Stomach (tissue), 9 donors: ENCODE results near the gene ATG10. TPM values are rescaled to one million over a fixed set of nuclear protein-coding genes. Genes with fewer than 3 reads are reported as not detected.

Experiments
- DNase-seq, 2 donors: peaks; one replicate each; pipeline versions ENCODE4 v3.0.0 to v3.0.0-alpha.2; 2013 to 2019
- H3K27ac ChIP-seq, 5 donors: fragments of 200-600 bp in 4 of 5; sonication (generic) in 4 of 5; one replicate each; pipeline ENCODE4 v1.5.1; 2013 to 2019; ENCODE audit warnings: mild to moderate bottlenecking in 1 of 5, moderate library complexity in 1 of 5
- H3K27me3 ChIP-seq, 3 donors: fragments of 200-600 bp; sonication (generic); one replicate each; pipeline ENCODE4 v1.5.1; 2017 to 2019; ENCODE audit warnings: mixed run types in 1 of 3
- H3K36me3 ChIP-seq, 4 donors: fragments of 200-600 bp; sonication (generic); 1 replicate in 3 of 4; 2 replicates in 1 of 4; pipeline ENCODE4 v1.5.1; 2016 to 2019
- H3K4me1 ChIP-seq, 4 donors: fragments of 200-600 bp; sonication (generic); one replicate each; pipeline ENCODE4 v1.5.1; 2016 to 2019
- H3K4me3 ChIP-seq, 4 donors: fragments of 200-600 bp; sonication (generic) in 3 of 4; one replicate each; pipeline ENCODE4 v1.5.1; 2016 to 2019; ENCODE audit warnings: mild to moderate bottlenecking in 1 of 4
- H3K9me3 ChIP-seq, 4 donors: fragments of 200-600 bp; sonication (generic); one replicate each; pipeline ENCODE4 v1.5.1; 2016 to 2019
- EP300 ChIP-seq: sonication (generic); formaldehyde crosslinking; IDR thresholded peaks from one replicate; pipeline ENCODE4 v1.6.1; 2017; ENCODE audit warnings: antibody characterized with exemption
- POLR2A ChIP-seq, 4 donors: fragments of 450-650 bp; IDR thresholded peaks; one replicate each; pipeline ENCODE4 v1.6.1; 2016; ENCODE audit warnings: antibody characterized with exemption in 4 of 4, control low read depth in 2 of 4, mild to moderate bottlenecking in 1 of 4, moderate library complexity in 1 of 4
- POLR2AphosphoS5 ChIP-seq, 3 donors: sonication (generic); formaldehyde crosslinking; IDR thresholded peaks; one replicate each; pipeline ENCODE4 v1.6.1; 2016; ENCODE audit warnings: antibody characterized with exemption in 3 of 3
- WGBS, 5 donors: extraction: QIAGEN DNeasy Blood & Tissue Kit in 3 of 5; methylation state at CpG; one replicate each; pipeline versions ENCODE4 v1.1.5 to v1.1.7; 2013 to 2018; 5-methylcytosine and 5-hydroxymethylcytosine counted together
- intact Hi-C: fragments of 100-400 bp; cut with DNase I; formaldehyde crosslinking; loops from one replicate; pipeline ENCODE4 v1.15.1; 2023; ENCODE audit warnings: low total_unique reads
- polyA plus RNA-seq, 3 donors: library from polyadenylated mRNA; stranded (reverse); fragments of 200-250 nt; gene quantifications; one replicate each; pipeline ENCODE4 v1.2.3, GENCODE V29; 2013
- total RNA-seq, 5 donors: library from RNA; depleted of rRNA; stranded (reverse); fragments of >200 nt; gene quantifications; one replicate each; pipeline versions ENCODE4 v1.1.0 to v1.2.3, GENCODE V29; 2014 to 2016
- TF ChIP-seq, protein P1 (sequence below), 7 experiments: fragments of 450-650 bp in 4 of 7; fragments of 200-600 bp in 3 of 7; sonication (generic) in 3 of 7; IDR thresholded peaks; one replicate each; pipeline ENCODE4 v1.5.1; 2016 to 2019; ENCODE audit warnings: antibody characterized with exemption in 7 of 7, control low read depth in 2 of 7, mild to moderate bottlenecking in 1 of 7
- donor health status: healthy with polysubstance abuse.
- donor health status: Bipolar disorder and iron deficiency.
- donor health status: healthy.

ATG10 gene
- total and polyA plus RNA-seq, 8 donors = 0.58 to 16.5 (median 4.3) TPM

DNA sequence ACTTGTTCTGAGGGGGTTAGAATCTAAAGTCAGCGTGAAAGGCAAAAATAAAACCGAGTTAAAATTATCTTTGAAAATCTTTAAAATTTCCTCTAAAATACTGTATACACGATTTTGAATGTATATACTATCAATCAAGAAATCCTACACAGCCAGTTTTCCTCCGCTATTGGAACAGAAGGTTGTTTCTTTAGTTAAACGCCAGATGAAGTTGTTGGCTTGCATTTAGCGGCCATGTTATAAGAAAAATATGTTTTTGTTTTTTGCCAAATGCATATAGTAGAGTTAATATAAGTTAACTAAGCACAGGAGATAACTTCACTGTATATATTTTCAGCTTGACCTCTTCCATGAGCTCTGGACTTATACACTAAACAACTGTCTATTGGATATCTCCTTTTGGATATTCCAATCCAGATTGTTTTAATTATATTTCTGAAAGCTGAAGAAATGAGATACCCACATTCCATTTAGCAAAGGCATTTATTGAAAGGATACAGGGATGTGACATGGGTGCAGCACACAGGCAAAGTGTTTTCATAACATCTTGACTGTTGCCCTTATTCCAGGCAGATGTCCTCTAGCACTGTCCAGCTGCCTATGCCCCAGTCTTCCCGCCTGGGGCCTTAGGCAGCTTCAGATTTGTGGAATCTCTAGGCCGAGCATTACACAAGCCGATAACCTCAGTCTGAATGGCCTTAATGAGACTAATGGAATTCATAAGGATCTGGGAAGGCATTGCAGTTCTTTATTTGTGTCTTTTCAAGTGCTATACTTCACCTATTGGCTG, 10.0 kb upstream of the ATG10 start:
- no peak for DNase-seq
- no peaks in the 10 kb centered on the region for H3K36me3 ChIP-seq
- no peak overlapping the region for H3K4me3 ChIP-seq
- no peaks in the 10 kb centered on the region for H3K9me3 ChIP-seq
- H3K27ac ChIP-seq = no peak overlapping the region
- 82 to 90% (median 87%) methylated on average over 9 of the region's 9 CpGs for WGBS, 5 donors
- H3K4me1 ChIP-seq = no peaks in the 10 kb centered on the region
- no peaks in the 10 kb centered on the region for H3K27me3 ChIP-seq
- TF ChIP-seq POLR2AphosphoS5 (IDR thresholded peaks at IDR 0.05) (no peak), POLR2A (IDR thresholded peaks at IDR 0.05) (no peak), EP300 (no peak)
- TF ChIP-seq, protein P1, sequence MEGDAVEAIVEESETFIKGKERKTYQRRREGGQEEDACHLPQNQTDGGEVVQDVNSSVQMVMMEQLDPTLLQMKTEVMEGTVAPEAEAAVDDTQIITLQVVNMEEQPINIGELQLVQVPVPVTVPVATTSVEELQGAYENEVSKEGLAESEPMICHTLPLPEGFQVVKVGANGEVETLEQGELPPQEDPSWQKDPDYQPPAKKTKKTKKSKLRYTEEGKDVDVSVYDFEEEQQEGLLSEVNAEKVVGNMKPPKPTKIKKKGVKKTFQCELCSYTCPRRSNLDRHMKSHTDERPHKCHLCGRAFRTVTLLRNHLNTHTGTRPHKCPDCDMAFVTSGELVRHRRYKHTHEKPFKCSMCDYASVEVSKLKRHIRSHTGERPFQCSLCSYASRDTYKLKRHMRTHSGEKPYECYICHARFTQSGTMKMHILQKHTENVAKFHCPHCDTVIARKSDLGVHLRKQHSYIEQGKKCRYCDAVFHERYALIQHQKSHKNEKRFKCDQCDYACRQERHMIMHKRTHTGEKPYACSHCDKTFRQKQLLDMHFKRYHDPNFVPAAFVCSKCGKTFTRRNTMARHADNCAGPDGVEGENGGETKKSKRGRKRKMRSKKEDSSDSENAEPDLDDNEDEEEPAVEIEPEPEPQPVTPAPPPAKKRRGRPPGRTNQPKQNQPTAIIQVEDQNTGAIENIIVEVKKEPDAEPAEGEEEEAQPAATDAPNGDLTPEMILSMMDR (IDR thresholded peaks at IDR 0.05) = no peak
- intact Hi-C loops = no loop called here

DNA sequence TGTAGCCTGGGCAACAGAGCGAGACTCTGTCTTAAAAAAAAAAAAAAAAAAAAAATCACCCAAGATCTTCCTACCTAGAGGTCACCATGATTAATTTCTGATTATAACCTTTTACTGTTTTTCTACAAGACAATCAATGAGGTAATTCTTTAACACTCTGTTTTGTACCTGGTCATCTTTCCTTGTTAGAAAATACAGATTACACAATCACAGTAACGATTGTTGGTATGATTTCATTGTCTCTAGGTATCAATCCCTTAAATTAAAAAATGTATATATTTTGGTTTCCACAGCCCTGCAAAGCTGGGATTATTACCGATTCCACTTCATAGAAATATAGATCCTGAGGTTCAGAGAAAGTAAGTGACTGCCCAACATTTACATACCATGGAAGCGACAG, 8.3 kb upstream of the ATG10 start:
- 70 to 95% (median 91%) methylated on average over 4 of the region's 4 CpGs for WGBS, 5 donors
- Histone ChIP-seq H3K4me1 (no peaks in the 10 kb centered on the region), H3K27ac (no peak overlapping the region), H3K4me3 (no peak overlapping the region), H3K36me3 (no peaks in the 10 kb centered on the region), H3K27me3 (no peaks in the 10 kb centered on the region), H3K9me3 (no peaks in the 10 kb centered on the region)
- TF ChIP-seq POLR2AphosphoS5 (IDR thresholded peaks at IDR 0.05) (no peak), EP300 (no peak), POLR2A (IDR thresholded peaks at IDR 0.05) (no peak)
- TF ChIP-seq, protein P1 (IDR thresholded peaks at IDR 0.05) = no peak
- no peak for DNase-seq
- intact Hi-C loops = no loop called here

DNA sequence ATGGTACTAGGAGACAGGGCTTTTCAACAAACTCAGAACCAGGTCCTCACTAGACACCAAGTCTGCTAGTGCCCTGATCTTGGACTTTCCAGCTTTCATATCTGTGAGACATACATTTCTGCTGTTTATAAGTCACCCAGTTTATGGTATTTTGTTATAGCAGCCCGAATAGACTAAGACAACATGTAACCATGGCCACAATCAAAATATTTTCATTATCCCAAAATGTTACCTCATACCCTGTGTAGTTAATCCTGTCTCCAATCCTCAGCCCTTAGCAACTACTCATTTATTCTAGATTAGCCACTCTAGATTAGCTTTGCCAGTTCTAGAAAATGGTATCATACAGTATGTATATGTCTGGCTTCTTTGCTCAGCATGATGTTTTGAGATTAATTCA, 6.3 kb upstream of the ATG10 start:
- no peak for DNase-seq
- intact Hi-C loops = no loop called here
- H3K4me1 ChIP-seq = peaks cover 0 to under 1% (median under 1%) of the 10 kb centered on the region in 4 donors
- no peak overlapping the region for H3K4me3 ChIP-seq
- TF ChIP-seq POLR2A (IDR thresholded peaks at IDR 0.05) (no peak), POLR2AphosphoS5 (IDR thresholded peaks at IDR 0.05) (no peak), EP300 (no peak)
- TF ChIP-seq, protein P1 (IDR thresholded peaks at IDR 0.05) = no peak
- no peaks in the 10 kb centered on the region for H3K27me3 ChIP-seq
- no peaks in the 10 kb centered on the region for H3K36me3 ChIP-seq
- H3K27ac ChIP-seq = no peak overlapping the region
- no peaks in the 10 kb centered on the region for H3K9me3 ChIP-seq
- 47 to 79% (median 60%) methylated on average over 1 of the region's 1 CpG for WGBS, 5 donors

DNA sequence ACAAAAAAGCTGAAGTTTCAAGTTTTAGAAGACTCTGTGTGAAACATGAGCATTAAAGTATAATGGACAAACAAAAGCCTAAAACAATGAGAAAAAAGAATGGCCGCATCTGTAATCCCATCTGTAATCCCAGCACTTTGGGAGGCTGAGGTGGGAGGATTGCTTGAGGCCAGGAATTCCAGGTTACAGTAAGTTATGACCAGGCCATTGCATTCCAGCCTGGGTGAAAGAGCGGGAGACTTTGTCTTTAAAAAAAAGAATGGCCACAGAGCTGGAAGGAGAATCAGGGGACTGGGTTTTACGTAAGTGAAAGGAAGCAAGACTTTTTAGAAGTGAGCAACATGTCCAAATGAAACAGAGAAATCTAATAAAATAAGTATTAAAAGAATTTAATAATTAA, 2.6 kb upstream of the ATG10 start:
- no peaks in the 10 kb centered on the region for H3K9me3 ChIP-seq
- DNase-seq = no peak
- no peak overlapping the region for H3K4me3 ChIP-seq
- H3K36me3 ChIP-seq = no peaks in the 10 kb centered on the region
- intact Hi-C loops = no loop called here
- 81 to 99% (median 97%) methylated on average over 3 of the region's 3 CpGs for WGBS, 5 donors
- H3K4me1 ChIP-seq = peaks cover 0 to 16% (median 14%) of the 10 kb centered on the region in 4 donors
- H3K27me3 ChIP-seq = no peaks in the 10 kb centered on the region
- TF ChIP-seq, protein P1 (IDR thresholded peaks at IDR 0.05) = no peak
- TF ChIP-seq EP300 = no peak
- no peak for TF ChIP-seq POLR2AphosphoS5 (IDR thresholded peaks at IDR 0.05)
- no peak for TF ChIP-seq POLR2A (IDR thresholded peaks at IDR 0.05)
- H3K27ac ChIP-seq = no peak overlapping the region
